ENCODE results near the gene OR10H4.

- TF ChIP-seq POLR2AphosphoS5 (IDR thresholded peaks at IDR 0.05; ENCODE audit: low read depth, low read length) (no peak), TAF1 (IDR thresholded peaks at IDR 0.05; ENCODE audit: low read depth, low read length) (no peak)
Measured at GRCh38 chr19:15991602-15992001, 42.8 kb downstream of the OR10H4 start.

Measured in GM12891 (cell line).